Body of pancreas (tissue), 4 donors: ENCODE data around the gene LRRFIP2. TPM values are rescaled to one million over a fixed set of nuclear protein-coding genes. Genes with fewer than 3 reads are reported as not detected.

ENCODE experiments used
- ATAC-seq: fragments of 150-250 bp; one replicate; pipeline ENCODE4 v1.9.1; 2016
- DNase-seq, 4 donors: peaks; one replicate each; pipeline ENCODE4 v3.0.0-alpha.2; 2019
- H3K27ac ChIP-seq, 4 donors: fragments of 200-600 bp; sonication (generic); 1 replicate in 3 of 4; 2 replicates in 1 of 4; pipeline versions ENCODE4 v1.5.1 to v1.6.1; 2016 to 2019; ENCODE audit warnings: mild to moderate bottlenecking in 1 of 4, mixed read lengths in 1 of 4, moderate library complexity in 1 of 4
- H3K27me3 ChIP-seq, 2 donors: fragments of 200-600 bp; sonication (generic); one replicate each; pipeline ENCODE4 v1.6.0; 2016; ENCODE audit warnings: mild to moderate bottlenecking in 1 of 2
- H3K36me3 ChIP-seq, 2 donors: fragments of 200-600 bp; sonication (generic); replicated peaks in 1 of 2; 2 replicates each; pipeline ENCODE4 v1.5.1; 2016; ENCODE audit warnings: low read depth in 2 of 2; ENCODE audit not compliant: insufficient read depth in 1 of 2
- H3K4me1 ChIP-seq: fragments of 200-600 bp; sonication (generic); one replicate; pipeline ENCODE4 v1.6.0; 2016
- H3K4me3 ChIP-seq, 2 donors: fragments of 200-600 bp; sonication (generic); 1 replicate in 1 of 2; 2 replicates in 1 of 2; pipeline ENCODE4 v1.5.1; 2016 to 2019
- H3K9me3 ChIP-seq, 3 donors: fragments of 200-600 bp; sonication (generic); 1 replicate in 2 of 3; 2 replicates in 1 of 3; pipeline ENCODE4 v1.5.1; 2016
- CTCF ChIP-seq, 7 experiments: fragments of 450-650 bp in 4 of 7; fragments of 200-600 bp in 3 of 7; sonication (generic) in 3 of 7; IDR thresholded peaks; one replicate each; pipeline ENCODE4 v1.5.1; 2016 to 2019; ENCODE audit warnings: antibody characterized with exemption in 7 of 7
- POLR2A ChIP-seq, 3 donors: fragments of 450-650 bp; IDR thresholded peaks; one replicate each; pipeline ENCODE4 v1.6.1; 2016; ENCODE audit warnings: antibody characterized with exemption in 3 of 3, mild to moderate bottlenecking in 2 of 3
- WGBS, 2 donors: methylation state at CpG; one replicate each; pipeline ENCODE4 v1.1.5; 2017; 5-methylcytosine and 5-hydroxymethylcytosine counted together
- intact Hi-C: fragments of 100-400 bp; cut with DNase I; formaldehyde crosslinking; loops from one replicate; pipeline ENCODE4 v1.15.1; 2023
- total RNA-seq, 2 donors: library from RNA; depleted of rRNA; stranded (reverse); fragments of >200 nt; gene quantifications; one replicate each; pipeline ENCODE4 v1.1.0, GENCODE V29; 2016

LRRFIP2 gene
- total RNA-seq, 2 donors from 2014 or later = 23.4 to 56.6 TPM

- Histone ChIP-seq H3K4me1 (no peaks in the 10 kb centered on the region), H3K27me3 (no peaks in the 10 kb centered on the region), H3K9me3 (no peaks in the 10 kb centered on the region), H3K36me3 (no peaks in the 10 kb centered on the region), H3K4me3 (no peak overlapping the region), H3K27ac (no peak overlapping the region)
- ATAC-seq (no peak), DNase-seq (no peak)
- intact Hi-C loops = no loop called here
- WGBS, 2 donors = 76 to 80% methylated on average over 4 of the region's 4 CpGs
- TF ChIP-seq CTCF (IDR thresholded peaks at IDR 0.05) (no peak), POLR2A (IDR thresholded peaks at IDR 0.05) (no peak)
Measured at GRCh38 chr3:37200141-37200540, 25.8 kb upstream of the LRRFIP2 start.

GRCh38 chr3:37198996-37199395 is 24.6 kb upstream of the LRRFIP2 start:
- intact Hi-C loops = no loop called here
- Histone ChIP-seq H3K27ac (no peak overlapping the region), H3K9me3 (no peaks in the 10 kb centered on the region), H3K4me3 (no peak overlapping the region), H3K36me3 (no peaks in the 10 kb centered on the region), H3K27me3 (no peaks in the 10 kb centered on the region), H3K4me1 (no peaks in the 10 kb centered on the region)
- DNase-seq (no peak), ATAC-seq (no peak)
- 83 to 92% methylated on average over 2 of the region's 2 CpGs for WGBS, 2 donors
- TF ChIP-seq CTCF (IDR thresholded peaks at IDR 0.05) (no peak), POLR2A (IDR thresholded peaks at IDR 0.05) (no peak)

- Histone ChIP-seq H3K27ac (no peak overlapping the region), H3K4me1 (no peaks in the 10 kb centered on the region), H3K9me3 (no peaks in the 10 kb centered on the region), H3K4me3 (no peak overlapping the region), H3K27me3 (no peaks in the 10 kb centered on the region), H3K36me3 (no peaks in the 10 kb centered on the region)
- ATAC-seq = no peak
- intact Hi-C loops = no loop called here
- no peak for TF ChIP-seq CTCF (IDR thresholded peaks at IDR 0.05)
- no peak for TF ChIP-seq POLR2A (IDR thresholded peaks at IDR 0.05)
- WGBS, 2 donors = 71 to 75% methylated on average over 2 of the region's 2 CpGs
- no peak for DNase-seq
Measured at GRCh38 chr3:37198547-37198946, 24.2 kb upstream of the LRRFIP2 start.

GRCh38 chr3:37197810-37198371 is 23.5 kb upstream of the LRRFIP2 start:
- no peak for DNase-seq
- no peak for ATAC-seq
- Histone ChIP-seq H3K36me3 (no peaks in the 10 kb centered on the region), H3K27ac (no peak overlapping the region), H3K27me3 (no peaks in the 10 kb centered on the region), H3K9me3 (no peaks in the 10 kb centered on the region), H3K4me3 (no peak overlapping the region), H3K4me1 (no peaks in the 10 kb centered on the region)
- TF ChIP-seq CTCF (IDR thresholded peaks at IDR 0.05) (no peak), POLR2A (IDR thresholded peaks at IDR 0.05) (no peak)
- WGBS, 2 donors = 36 to 44% methylated on average over 2 of the region's 2 CpGs
- intact Hi-C loops = no loop called here

GRCh38 chr3:37194533-37194932 is 20.2 kb upstream of the LRRFIP2 start:
- Histone ChIP-seq H3K4me1 (no peaks in the 10 kb centered on the region), H3K27me3 (no peaks in the 10 kb centered on the region), H3K36me3 (no peaks in the 10 kb centered on the region), H3K9me3 (no peaks in the 10 kb centered on the region), H3K27ac (no peak overlapping the region), H3K4me3 (no peak overlapping the region)
- WGBS, 2 donors = 73 to 89% methylated on average over 5 of the region's 5 CpGs
- DNase-seq (no peak), ATAC-seq (no peak)
- TF ChIP-seq CTCF (IDR thresholded peaks at IDR 0.05) (no peak), POLR2A (IDR thresholded peaks at IDR 0.05) (no peak)
- intact Hi-C loops = no loop called here
